GM12873 (cell line): ENCODE measurements around the gene PINLYP.

Experiments used
- TF ChIP-seq, protein P1 (sequence below): IDR thresholded peaks from 2 replicates; pipeline ENCODE4 v1.5.1; 2012; ENCODE audit warnings: low read depth, mild to moderate bottlenecking, moderate library complexity, low read length, control low read depth; ENCODE audit not compliant: insufficient read depth; ENCODE audit errors: missing control alignments

PINLYP gene

DNA sequence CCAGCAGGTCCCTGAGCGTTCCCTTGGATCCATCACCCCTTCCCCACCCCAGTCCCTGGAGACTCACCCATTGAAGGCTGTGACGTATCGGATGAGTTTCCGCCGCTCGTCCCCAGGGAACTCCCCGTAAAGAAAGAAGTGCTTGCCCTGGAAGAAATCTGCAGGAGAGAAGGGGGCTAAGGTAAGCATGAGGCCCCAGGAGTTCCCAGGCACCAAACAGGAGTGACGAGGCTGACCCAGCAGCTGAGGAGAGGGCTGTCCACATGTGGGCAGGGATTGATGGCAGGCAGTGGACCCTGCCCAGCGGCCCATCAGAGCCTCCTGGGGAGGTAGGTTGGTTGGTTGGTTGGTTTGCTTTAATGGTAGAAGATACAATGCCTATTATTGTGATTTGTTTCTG, 31.5 kb upstream of the PINLYP start:
- TF ChIP-seq, protein P1, sequence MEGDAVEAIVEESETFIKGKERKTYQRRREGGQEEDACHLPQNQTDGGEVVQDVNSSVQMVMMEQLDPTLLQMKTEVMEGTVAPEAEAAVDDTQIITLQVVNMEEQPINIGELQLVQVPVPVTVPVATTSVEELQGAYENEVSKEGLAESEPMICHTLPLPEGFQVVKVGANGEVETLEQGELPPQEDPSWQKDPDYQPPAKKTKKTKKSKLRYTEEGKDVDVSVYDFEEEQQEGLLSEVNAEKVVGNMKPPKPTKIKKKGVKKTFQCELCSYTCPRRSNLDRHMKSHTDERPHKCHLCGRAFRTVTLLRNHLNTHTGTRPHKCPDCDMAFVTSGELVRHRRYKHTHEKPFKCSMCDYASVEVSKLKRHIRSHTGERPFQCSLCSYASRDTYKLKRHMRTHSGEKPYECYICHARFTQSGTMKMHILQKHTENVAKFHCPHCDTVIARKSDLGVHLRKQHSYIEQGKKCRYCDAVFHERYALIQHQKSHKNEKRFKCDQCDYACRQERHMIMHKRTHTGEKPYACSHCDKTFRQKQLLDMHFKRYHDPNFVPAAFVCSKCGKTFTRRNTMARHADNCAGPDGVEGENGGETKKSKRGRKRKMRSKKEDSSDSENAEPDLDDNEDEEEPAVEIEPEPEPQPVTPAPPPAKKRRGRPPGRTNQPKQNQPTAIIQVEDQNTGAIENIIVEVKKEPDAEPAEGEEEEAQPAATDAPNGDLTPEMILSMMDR = no peak

DNA sequence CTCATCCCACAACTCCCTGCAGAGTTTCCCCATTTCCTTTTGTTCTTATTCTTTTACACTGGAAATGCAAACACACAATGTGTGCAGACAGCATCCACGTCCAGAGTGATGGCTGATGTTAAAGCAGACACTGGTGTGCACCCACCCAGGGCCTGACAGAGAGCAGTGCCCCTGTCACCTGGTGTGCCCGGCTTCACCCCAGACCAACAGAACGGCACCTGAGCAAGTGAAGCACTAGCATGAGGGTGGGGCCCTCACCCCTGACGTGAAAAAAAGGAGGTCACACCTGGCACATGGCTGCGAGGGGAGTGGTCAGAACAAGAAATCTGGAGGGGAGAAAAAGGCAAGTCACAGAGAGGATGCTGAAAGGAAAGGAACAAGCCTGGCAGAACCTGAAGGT, 30.3 kb upstream of the PINLYP start:
- TF ChIP-seq, protein P1 = no peak

DNA sequence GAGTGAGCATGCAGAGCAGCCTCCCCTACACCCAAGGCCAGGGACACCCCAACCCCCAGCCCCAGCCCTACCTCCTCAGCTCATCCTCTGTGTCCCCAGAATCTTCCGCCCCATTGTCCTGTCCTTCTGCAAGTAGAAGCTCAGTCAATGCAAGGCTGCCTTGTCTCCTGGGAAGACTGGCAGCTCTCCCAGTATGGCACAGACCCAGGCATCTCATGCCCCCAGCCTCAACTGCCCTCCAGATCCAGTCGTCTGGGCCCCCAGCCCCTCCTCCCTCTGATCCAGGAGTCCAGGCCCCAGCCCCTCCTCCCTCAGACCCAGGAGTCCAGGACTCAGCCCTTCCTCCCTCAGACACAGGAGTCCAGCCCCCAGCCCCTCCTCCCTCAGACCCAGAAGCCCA, 29.6 kb upstream of the PINLYP start:
- TF ChIP-seq, protein P1 = no peak

DNA sequence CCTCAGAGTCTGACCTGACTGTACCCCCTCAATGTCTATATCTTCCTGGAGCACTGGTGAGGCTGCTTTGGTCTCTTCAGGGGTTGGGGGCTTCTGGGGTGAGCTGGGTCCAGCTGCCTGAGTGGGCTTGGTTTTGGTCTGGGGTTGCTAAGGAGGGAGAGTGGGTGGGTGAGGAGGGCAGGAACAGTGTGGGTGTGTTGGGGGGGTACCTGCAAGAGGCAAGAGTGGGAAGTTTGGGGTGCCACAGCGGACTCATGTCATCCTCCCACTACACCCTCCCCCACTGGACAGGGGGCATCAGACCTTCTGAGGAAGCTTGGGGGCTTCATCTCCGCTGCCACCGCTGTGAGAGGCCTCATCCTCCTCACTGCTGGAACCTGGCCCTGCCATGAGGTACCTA, 29.0 kb upstream of the PINLYP start:
- TF ChIP-seq, protein P1 = no peak

DNA sequence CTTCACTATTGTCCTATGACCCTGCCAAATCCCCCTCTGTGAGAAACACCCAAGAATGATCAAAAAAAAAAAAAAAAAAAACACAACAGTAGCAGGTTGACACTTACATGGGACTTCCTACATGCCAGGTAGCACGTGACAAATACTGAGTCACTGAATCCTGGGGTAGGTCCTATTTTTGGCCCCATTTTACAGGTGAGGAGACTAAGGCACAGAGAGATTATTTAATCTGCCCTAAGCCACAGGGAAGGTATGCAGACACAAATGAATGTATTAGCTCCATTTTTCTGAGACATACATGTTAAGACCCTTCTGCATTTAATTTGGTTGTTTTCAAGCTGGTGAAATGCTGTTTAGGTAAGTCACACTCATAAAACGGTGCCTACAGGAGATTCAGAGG, 26.9 kb upstream of the PINLYP start:
- TF ChIP-seq, protein P1 = no peak

DNA sequence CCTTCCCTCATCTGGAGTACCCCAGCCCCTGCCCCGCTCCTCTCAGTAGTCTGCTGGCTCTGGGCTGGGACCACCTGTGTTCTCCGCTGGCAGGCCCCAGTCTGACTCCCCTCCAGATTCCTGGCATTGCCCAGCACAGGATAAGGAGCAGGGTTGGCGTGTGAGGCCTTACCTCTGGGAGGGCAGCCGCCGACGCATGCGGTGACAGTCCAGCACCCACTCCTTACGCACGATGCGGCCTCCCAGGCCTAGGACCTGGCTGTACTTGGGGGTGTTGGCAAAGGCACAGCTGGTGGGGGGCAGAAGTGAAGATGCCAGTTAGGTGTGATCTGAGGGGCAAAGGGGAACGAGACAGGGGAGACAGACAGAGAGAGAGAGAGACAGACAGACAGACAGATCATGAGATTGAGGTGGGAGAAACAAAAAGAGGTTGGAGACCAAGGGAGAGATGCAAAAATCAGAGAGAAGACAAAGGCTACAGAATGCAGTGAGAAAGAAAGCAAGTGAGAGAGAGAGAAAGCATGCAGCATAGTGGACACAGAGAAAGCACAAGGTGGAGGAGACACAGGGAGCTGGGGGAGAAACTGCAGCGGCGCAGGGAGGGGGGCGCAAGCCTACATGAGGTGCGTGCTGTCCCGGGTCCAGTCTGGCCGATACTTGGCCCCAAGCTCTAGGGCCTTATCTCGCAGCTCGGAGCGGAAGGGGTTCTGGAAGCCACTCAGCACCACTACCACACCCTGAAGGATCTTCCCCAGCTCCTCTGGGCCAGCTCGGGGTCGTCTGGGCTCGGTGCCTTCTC, 24.0 kb upstream of the PINLYP start:
- TF ChIP-seq, protein P1 = no peak

DNA sequence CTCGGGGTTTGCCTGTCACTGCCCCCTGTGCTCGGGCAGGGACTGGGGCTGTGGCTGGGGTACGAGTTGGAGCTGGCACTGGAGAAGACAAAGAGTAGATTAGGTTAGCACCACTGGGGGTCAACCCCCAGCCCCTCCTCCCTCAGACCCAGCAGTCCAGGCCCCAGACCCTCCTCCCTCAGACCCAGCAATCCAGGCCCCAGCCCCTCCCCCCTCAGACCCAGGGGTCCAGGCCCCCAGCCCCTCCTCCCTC, 23.5 kb upstream of the PINLYP start:
- TF ChIP-seq, protein P1 = no peak
